Activated CD8-positive, alpha-beta memory T cell treated with anti-CD3 and anti-CD28 coated beads for 36 hours (primary cell): ENCODE data around the gene B3GNT4. TPM values are rescaled to one million over a fixed set of nuclear protein-coding genes. Genes with fewer than 3 reads are reported as not detected.

ENCODE experiments used
- CTCF ChIA-PET: fragments of 350-600 bp; sonication (Branson Sonifier 250); formaldehyde crosslinking; loops from one replicate; lab custom pipeline; 2021; ENCODE audit warnings: antibody characterized with exemption; lab: Charles Lee
- POLR2A ChIA-PET: fragments of 350-600 bp; sonication (Branson Sonifier 250); formaldehyde crosslinking; loops from one replicate; lab custom pipeline; 2021; ENCODE audit warnings: antibody characterized with exemption; lab: Charles Lee
- total RNA-seq, 2 experiments: library from RNA; stranded (reverse); gene quantifications; one replicate each; pipeline ENCODE4 v1.2.3, GENCODE V29; 2021

The B3GNT4 gene
- total RNA-seq, 2 experiments from 2014 or later, result 0.46 to 0.63 TPM

- ChIA-PET POLR2A (no interaction called here), CTCF (no interaction called here)
These were observed 19.0 kb upstream of the B3GNT4 start for GRCh38 chr12:122184517-122184916.

- ChIA-PET POLR2A (no interaction called here), CTCF (no interaction called here)
These were observed 18.4 kb upstream of the B3GNT4 start for GRCh38 chr12:122185079-122185478.

GRCh38 chr12:122185494-122186082, 17.9 kb upstream of the B3GNT4 start:
- CTCF ChIA-PET, result no interaction called here
- POLR2A ChIA-PET, result no interaction called here

- ChIA-PET POLR2A (interaction anchor here (1.2 kb wide), 1 partner anchor 21 kb away, joined by 4 read pairs; no protein-coding TSS in a partner anchor), CTCF (interaction anchor here (0.6 kb wide), 1 partner anchor 335 kb away, joined by 5 read pairs; no protein-coding TSS in a partner anchor)
These were observed 16.0 kb upstream of the B3GNT4 start for GRCh38 chr12:122187466-122187865.

GRCh38 chr12:122189626-122190475, 13.7 kb upstream of the B3GNT4 start:
- POLR2A ChIA-PET, result no interaction called here
- CTCF ChIA-PET, result interaction anchor here (0.7 to 2.2 kb wide), 7 partner anchors 23 to 67 kb away, joined by 3 to 18 read pairs (median 6); no protein-coding TSS in a partner anchor

- ChIA-PET CTCF (interaction anchor here (0.6 to 2.2 kb wide), 19 partner anchors 11 to 137 kb away, joined by 3 to 18 read pairs (median 4); no protein-coding TSS in a partner anchor), POLR2A (interaction anchor here (1.1 kb wide), 1 partner anchor 14 kb away, joined by 4 read pairs; no protein-coding TSS in a partner anchor)
These were observed 12.5 kb upstream of the B3GNT4 start for GRCh38 chr12:122190842-122191668.

- ChIA-PET CTCF (interaction anchor here (1.3 to 1.4 kb wide), 2 partner anchors 69 to 138 kb away, joined by 4 to 6 read pairs; no protein-coding TSS in a partner anchor), POLR2A (no interaction called here)
These were observed 11.1 kb upstream of the B3GNT4 start for GRCh38 chr12:122192441-122192840.

GRCh38 chr12:122194804-122195203, 8.7 kb upstream of the B3GNT4 start:
- POLR2A ChIA-PET, result no interaction called here
- CTCF ChIA-PET, result interaction anchor here (0.8 to 3.6 kb wide), 4 partner anchors 12 to 400 kb away, joined by 3 to 10 read pairs (median 4); partner anchors contain the start of gene LRRC43

- ChIA-PET POLR2A (no interaction called here), CTCF (interaction anchor here (1.3 to 3.6 kb wide), 2 partner anchors 13 to 29 kb away, joined by 3 to 10 read pairs; partner anchors contain the start of gene LRRC43)
These were observed 8.1 kb upstream of the B3GNT4 start for GRCh38 chr12:122195405-122195804.

- CTCF ChIA-PET, result no interaction called here
- POLR2A ChIA-PET, result no interaction called here
These were observed 5.9 kb upstream of the B3GNT4 start for GRCh38 chr12:122197612-122197966.

GRCh38 chr12:122199484-122200355, 3.8 kb upstream of the B3GNT4 start:
- POLR2A ChIA-PET, result no interaction called here
- CTCF ChIA-PET, result no interaction called here

- POLR2A ChIA-PET, result no interaction called here
- CTCF ChIA-PET, result no interaction called here
These were observed 2.9 kb upstream of the B3GNT4 start for GRCh38 chr12:122200541-122201175.

GRCh38 chr12:122201381-122201780, 2.1 kb upstream of the B3GNT4 start:
- ChIA-PET POLR2A (no interaction called here), CTCF (no interaction called here)

GRCh38 chr12:122202017-122202416, 1.5 kb upstream of the B3GNT4 start:
- CTCF ChIA-PET, result no interaction called here

GRCh38 chr12:122202811-122203210, 698 bp upstream of the B3GNT4 start:
- ChIA-PET CTCF (interaction anchor here (0.6 kb wide), 1 partner anchor 46 kb away, joined by 3 read pairs; no protein-coding TSS in a partner anchor), POLR2A (interaction anchor here (0.6 kb wide), 1 partner anchor 175 kb away, joined by 5 read pairs; no protein-coding TSS in a partner anchor)

More at GRCh38 chr12:122202017-122202416, 1.5 kb upstream of the B3GNT4 start:
- POLR2A ChIA-PET, result interaction anchor here (0.6 kb wide), 1 partner anchor 21 kb away, joined by 3 read pairs; no protein-coding TSS in a partner anchor

GRCh38 chr12:122204167-122205052, 901 bp downstream of the B3GNT4 start:
- ChIA-PET POLR2A (interaction anchor here (0.6 to 1.1 kb wide), 4 partner anchors 13 to 1313 kb away, joined by 3 to 9 read pairs (median 4); no protein-coding TSS in a partner anchor), CTCF (interaction anchor here (0.6 to 0.7 kb wide), 2 partner anchors 62 to 86 kb away, joined by 4 read pairs; no protein-coding TSS in a partner anchor)
